GM12872 (cell line): ENCODE data around the gene B4GALT1.

Experiments used
- CTCF ChIP-seq: IDR thresholded peaks from 3 replicates; pipeline ENCODE4 v1.5.1; 2011; ENCODE audit warnings: low read depth, mild to moderate bottlenecking, low read length, moderate library complexity; ENCODE audit not compliant: insufficient read depth

Gene B4GALT1

GRCh38 chr9:33198165-33198564 lies 31.0 kb upstream of the B4GALT1 start:
- TF ChIP-seq CTCF, result no peak

- peak; percentile 8; the same call in 1 of the 3 replicates for TF ChIP-seq CTCF
Observed at GRCh38 chr9:33197279-33198152, 30.4 kb upstream of the B4GALT1 start.

- TF ChIP-seq CTCF, result no peak
Observed at GRCh38 chr9:33196736-33197135, 29.6 kb upstream of the B4GALT1 start.

GRCh38 chr9:33193818-33194217 lies 26.7 kb upstream of the B4GALT1 start:
- TF ChIP-seq CTCF, result no peak

- TF ChIP-seq CTCF, result no peak
Observed at GRCh38 chr9:33192493-33193255, 25.5 kb upstream of the B4GALT1 start.

- TF ChIP-seq CTCF, result no peak
Observed at GRCh38 chr9:33190021-33190705, 23.0 kb upstream of the B4GALT1 start.

GRCh38 chr9:33189331-33189791 lies 22.2 kb upstream of the B4GALT1 start:
- no peak for TF ChIP-seq CTCF
